Uterus (tissue), 4 donors: ENCODE data around the gene THAP3. TPM values are rescaled to one million over a fixed set of nuclear protein-coding genes. Genes with fewer than 3 reads are reported as not detected.

Experiments used
- DNase-seq, 2 donors: peaks; one replicate each; pipeline ENCODE4 v3.0.0-alpha.2; 2019 to 2020
- H3K27ac ChIP-seq, 2 donors: fragments of 200-600 bp; sonication (generic); 1 replicate in 1 of 2; 2 replicates in 1 of 2; pipeline ENCODE4 v1.5.1; 2016 to 2018
- H3K27me3 ChIP-seq, 2 donors: fragments of 200-600 bp; sonication (generic); one replicate each; pipeline ENCODE4 v1.5.1; 2018 to 2019; ENCODE audit warnings: control low read depth in 1 of 2
- H3K36me3 ChIP-seq, 2 donors: fragments of 200-600 bp; sonication (generic); one replicate each; pipeline ENCODE4 v1.5.1; 2019; ENCODE audit warnings: control low read depth in 1 of 2
- H3K4me1 ChIP-seq, 2 donors: fragments of 200-600 bp; sonication (generic); one replicate each; pipeline ENCODE4 v1.5.1; 2018 to 2019; ENCODE audit warnings: control low read depth in 1 of 2
- H3K4me3 ChIP-seq, 2 donors: fragments of 200-600 bp; sonication (generic); 1 replicate in 1 of 2; 2 replicates in 1 of 2; pipeline ENCODE4 v1.5.1; 2018 to 2019; ENCODE audit warnings: mild to moderate bottlenecking in 1 of 2
- H3K9me3 ChIP-seq, 2 donors: fragments of 200-600 bp; sonication (generic); one replicate each; pipeline ENCODE4 v1.5.1; 2019; ENCODE audit warnings: control low read depth in 1 of 2
- CTCF ChIP-seq, 4 experiments: fragments of 200-600 bp in 2 of 4; fragments of 450-650 bp in 2 of 4; sonication (generic) in 2 of 4; IDR thresholded peaks; one replicate each; pipeline ENCODE4 v1.5.1; 2016 to 2019; ENCODE audit warnings: antibody characterized with exemption in 4 of 4, mild to moderate bottlenecking in 2 of 4, moderate library complexity in 1 of 4
- POLR2A ChIP-seq, 2 donors: fragments of 450-650 bp; IDR thresholded peaks; one replicate each; pipeline ENCODE4 v1.6.1; 2016; ENCODE audit warnings: antibody characterized with exemption in 2 of 2, mild to moderate bottlenecking in 1 of 2, moderate library complexity in 1 of 2
- intact Hi-C: fragments of 100-400 bp; cut with DNase I; formaldehyde crosslinking; loops from one replicate; pipeline ENCODE4 v1.15.1; 2023; ENCODE audit warnings: low total_unique reads
- total RNA-seq, 4 donors: library from RNA; depleted of rRNA in 3 of 4; stranded (reverse); fragments of >200 nt in 3 of 4; gene quantifications; one replicate each; pipeline versions ENCODE4 v1.1.0 to v1.2.4, GENCODE V29; 2014 to 2023
- donor health status: DM: yes; HTN: yes; CAD: no.

The THAP3 gene
- total RNA-seq, 4 donors from 2014 or later, result 19.1 to 23.9 (median 21.9) TPM

DNA sequence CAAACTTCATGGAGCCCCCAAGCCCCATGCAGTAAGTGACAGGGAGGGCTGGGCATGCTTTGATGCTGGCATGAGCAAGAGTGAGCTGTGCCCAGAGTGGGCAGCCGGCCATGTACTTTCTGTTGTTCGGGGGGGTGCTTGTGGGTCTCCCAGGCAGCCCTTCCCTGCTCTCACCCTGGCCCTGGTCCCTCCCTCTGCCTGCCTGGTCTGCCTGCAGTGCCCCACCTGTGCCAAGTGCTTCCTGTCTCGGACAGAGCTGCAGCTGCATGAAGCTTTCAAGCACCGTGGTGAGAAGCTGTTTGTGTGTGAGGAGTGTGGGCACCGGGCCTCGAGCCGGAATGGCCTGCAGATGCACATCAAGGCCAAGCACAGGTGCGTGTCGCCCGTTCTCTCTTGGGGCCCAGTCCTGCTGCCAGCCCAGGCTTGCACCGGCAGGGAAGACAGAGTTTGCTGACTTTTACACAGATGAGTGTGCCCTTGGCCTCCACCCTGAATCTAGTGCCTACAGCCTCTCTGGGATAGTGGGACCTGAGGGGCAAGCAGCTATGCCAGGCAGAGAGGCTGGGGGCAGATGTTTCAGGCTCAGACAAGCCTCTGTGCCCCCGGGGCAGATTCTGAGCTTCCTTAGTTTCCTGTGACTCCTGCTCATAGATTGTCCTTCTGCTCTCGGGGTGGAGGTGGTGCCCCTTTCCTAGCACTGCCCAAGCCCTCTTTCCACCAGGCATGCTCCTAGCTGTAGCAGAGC lies 37.2 kb upstream of the THAP3 start:
- H3K9me3 ChIP-seq, result no peaks in the 10 kb centered on the region
- no peak for TF ChIP-seq POLR2A (IDR thresholded peaks at IDR 0.05)
- no peak for TF ChIP-seq CTCF (IDR thresholded peaks at IDR 0.05)
- no peak overlapping the region for H3K27ac ChIP-seq
- H3K36me3 ChIP-seq, result no peaks in the 10 kb centered on the region
- H3K27me3 ChIP-seq, result no peaks in the 10 kb centered on the region
- intact Hi-C loops, result no loop called here
- no peak for DNase-seq
- H3K4me1 ChIP-seq, result no peaks in the 10 kb centered on the region
- no peak overlapping the region for H3K4me3 ChIP-seq

DNA sequence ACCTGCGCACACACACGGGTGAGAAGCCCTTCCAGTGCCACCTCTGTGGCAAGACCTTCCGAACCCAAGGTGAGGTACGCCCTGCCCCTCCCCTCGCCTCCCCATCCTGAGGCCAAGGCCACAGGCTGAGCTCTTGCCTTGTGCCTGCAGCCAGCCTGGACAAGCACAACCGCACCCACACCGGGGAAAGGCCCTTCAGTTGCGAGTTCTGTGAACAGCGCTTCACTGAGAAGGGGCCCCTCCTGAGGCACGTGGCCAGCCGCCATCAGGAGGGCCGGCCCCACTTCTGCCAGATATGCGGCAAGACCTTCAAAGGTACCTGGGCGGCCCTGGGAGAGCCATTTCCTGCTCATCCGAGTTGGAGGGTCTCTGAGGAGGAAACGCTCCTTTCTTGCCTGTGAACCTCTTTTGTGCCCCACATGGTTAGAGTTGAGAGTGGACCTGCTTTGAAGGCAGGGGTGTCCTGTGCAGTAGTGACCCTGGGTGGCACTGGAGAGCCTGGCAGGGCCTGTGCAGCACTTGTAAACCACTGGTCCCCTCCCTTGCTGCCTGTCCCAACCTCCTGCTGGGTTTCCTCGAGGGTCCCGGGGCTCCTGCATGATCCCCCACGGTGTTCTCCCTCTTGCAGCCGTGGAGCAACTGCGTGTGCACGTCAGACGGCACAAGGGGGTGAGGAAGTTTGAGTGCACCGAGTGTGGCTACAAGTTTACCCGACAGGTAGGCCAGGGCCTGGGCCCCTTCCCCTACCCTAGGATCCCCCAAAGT lies 36.4 kb upstream of the THAP3 start:
- intact Hi-C loops, result no loop called here
- no peaks in the 10 kb centered on the region for H3K36me3 ChIP-seq
- no peak overlapping the region for H3K27ac ChIP-seq
- TF ChIP-seq POLR2A (IDR thresholded peaks at IDR 0.05) (no peak), CTCF (IDR thresholded peaks at IDR 0.05) (no peak)
- H3K9me3 ChIP-seq, result no peaks in the 10 kb centered on the region
- no peaks in the 10 kb centered on the region for H3K4me1 ChIP-seq
- no peak overlapping the region for H3K4me3 ChIP-seq
- no peaks in the 10 kb centered on the region for H3K27me3 ChIP-seq
- no peak for DNase-seq

DNA sequence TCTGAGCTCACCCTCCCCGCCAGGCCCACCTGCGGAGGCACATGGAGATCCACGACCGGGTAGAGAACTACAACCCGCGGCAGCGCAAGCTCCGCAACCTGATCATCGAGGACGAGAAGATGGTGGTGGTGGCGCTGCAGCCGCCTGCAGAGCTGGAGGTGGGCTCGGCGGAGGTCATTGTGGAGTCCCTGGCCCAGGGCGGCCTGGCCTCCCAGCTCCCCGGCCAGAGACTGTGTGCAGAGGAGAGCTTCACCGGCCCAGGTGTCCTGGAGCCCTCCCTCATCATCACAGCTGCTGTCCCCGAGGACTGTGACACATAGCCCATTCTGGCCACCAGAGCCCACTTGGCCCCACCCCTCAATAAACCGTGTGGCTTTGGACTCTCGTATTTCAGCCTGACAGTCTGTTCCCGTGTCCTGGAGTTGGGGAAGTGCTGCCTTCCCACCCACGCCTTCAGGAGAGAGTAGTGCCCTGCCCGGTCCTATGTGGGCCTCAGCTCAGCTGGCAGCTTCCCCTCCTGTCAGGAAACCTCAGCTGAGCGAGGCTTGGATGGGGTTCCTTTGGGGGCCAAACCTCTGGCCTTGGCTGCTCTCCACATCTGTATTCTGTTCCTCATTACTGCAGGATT lies 35.7 kb upstream of the THAP3 start:
- Histone ChIP-seq H3K4me1 (no peaks in the 10 kb centered on the region), H3K36me3 (no peaks in the 10 kb centered on the region), H3K27ac (no peak overlapping the region), H3K9me3 (no peaks in the 10 kb centered on the region), H3K4me3 (no peak overlapping the region), H3K27me3 (no peaks in the 10 kb centered on the region)
- intact Hi-C loops, result no loop called here
- TF ChIP-seq POLR2A (IDR thresholded peaks at IDR 0.05) (no peak), CTCF (IDR thresholded peaks at IDR 0.05) (no peak)
- DNase-seq, result no peak

- Histone ChIP-seq H3K9me3 (no peaks in the 10 kb centered on the region), H3K36me3 (no peaks in the 10 kb centered on the region), H3K4me3 (no peak overlapping the region), H3K4me1 (no peaks in the 10 kb centered on the region), H3K27ac (no peak overlapping the region), H3K27me3 (no peaks in the 10 kb centered on the region)
- no peak for DNase-seq
- TF ChIP-seq CTCF (IDR thresholded peaks at IDR 0.05), result no peak
- no peak for TF ChIP-seq POLR2A (IDR thresholded peaks at IDR 0.05)
- intact Hi-C loops, result no loop called here
Observed at GRCh38 chr1:6590046-6590445, 34.6 kb upstream of the THAP3 start.

DNA sequence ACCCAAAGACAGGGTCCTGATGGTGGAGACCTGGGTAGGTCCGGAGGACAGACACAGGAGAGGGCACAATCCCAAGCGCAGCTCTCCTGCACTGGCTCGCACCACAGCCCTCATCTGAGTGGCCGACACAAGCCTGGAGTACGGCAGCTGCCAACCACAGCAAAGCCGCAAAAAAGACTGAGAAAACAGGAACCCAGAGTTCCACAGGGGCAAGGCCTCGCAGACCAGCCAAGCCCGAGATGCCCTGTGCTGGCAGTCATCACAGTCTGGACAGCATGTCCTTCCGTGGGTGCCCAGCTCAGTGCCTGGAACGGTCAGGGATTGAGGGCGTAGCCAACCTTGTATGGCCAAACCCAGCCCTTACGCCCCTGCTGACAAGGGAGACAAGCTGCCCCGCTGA lies 33.4 kb upstream of the THAP3 start:
- intact Hi-C loops, result no loop called here
- Histone ChIP-seq H3K27me3 (no peaks in the 10 kb centered on the region), H3K4me1 (no peaks in the 10 kb centered on the region), H3K27ac (no peak overlapping the region), H3K4me3 (no peak overlapping the region), H3K36me3 (no peaks in the 10 kb centered on the region), H3K9me3 (no peaks in the 10 kb centered on the region)
- no peak for DNase-seq
- TF ChIP-seq POLR2A (IDR thresholded peaks at IDR 0.05) (no peak), CTCF (IDR thresholded peaks at IDR 0.05) (no peak)
